GM23338 (cell line): ENCODE data around the gene ITPRIPL1.

Source experiments
- CREB1 ChIP-seq: fragments of 250-450 bp; sonication (Bioruptor Pico); IDR thresholded peaks from 2 replicates; pipeline ENCODE4 v1.5.0; 2020; ENCODE audit warnings: low read depth, mild to moderate bottlenecking, moderate library complexity
- EZH2 ChIP-seq: fragments of 200-600 bp; sonication (generic); IDR thresholded peaks from one replicate; pipeline ENCODE4 v1.8.0; 2017; ENCODE audit warnings: antibody characterized with exemption, mild to moderate bottlenecking, low read depth; ENCODE audit not compliant: unreplicated experiment
- EZH2phosphoT487 ChIP-seq: fragments of 200-600 bp; sonication (generic); IDR thresholded peaks from one replicate; pipeline ENCODE4 v1.8.1; 2018; ENCODE audit warnings: antibody characterized with exemption; ENCODE audit not compliant: unreplicated experiment
- POLR2AphosphoS5 ChIP-seq: IDR thresholded peaks from 2 replicates; pipeline ENCODE4 v1.6.1; 2016; ENCODE audit warnings: antibody characterized with exemption, low read depth
- STAT1 ChIP-seq: IDR thresholded peaks from one replicate; pipeline ENCODE4 v1.6.1; 2016; ENCODE audit warnings: antibody characterized with exemption; ENCODE audit not compliant: unreplicated experiment
- ZNF114 ChIP-seq: fragments of 250-450 bp; sonication (Bioruptor Pico); IDR thresholded peaks from 2 replicates; pipeline ENCODE4 v1.5.0; 2020; ENCODE audit warnings: mild to moderate bottlenecking, moderate library complexity
- TF ChIP-seq, protein P1 (sequence below): IDR thresholded peaks from one replicate; pipeline ENCODE4 v1.6.1; 2018; ENCODE audit warnings: antibody characterized with exemption; ENCODE audit not compliant: unreplicated experiment
- TF ChIP-seq, protein P2 (sequence below), 2 experiments: fragments of 200-600 bp in 1 of 2; sonication (generic) in 1 of 2; conservative IDR thresholded peaks; 2 replicates each; pipeline versions ENCODE4 v1.5.1 to v1.6.1; 2016 to 2017; ENCODE audit warnings: antibody characterized with exemption in 2 of 2, low read depth in 2 of 2, mild to moderate bottlenecking in 2 of 2, moderate library complexity in 1 of 2
- TF ChIP-seq, protein P3 (sequence below): fragments of 250-450 bp; sonication (Bioruptor Pico); IDR thresholded peaks from 2 replicates; pipeline ENCODE4 v1.5.0; 2020; ENCODE audit warnings: mild to moderate bottlenecking, moderate library complexity

DNA sequence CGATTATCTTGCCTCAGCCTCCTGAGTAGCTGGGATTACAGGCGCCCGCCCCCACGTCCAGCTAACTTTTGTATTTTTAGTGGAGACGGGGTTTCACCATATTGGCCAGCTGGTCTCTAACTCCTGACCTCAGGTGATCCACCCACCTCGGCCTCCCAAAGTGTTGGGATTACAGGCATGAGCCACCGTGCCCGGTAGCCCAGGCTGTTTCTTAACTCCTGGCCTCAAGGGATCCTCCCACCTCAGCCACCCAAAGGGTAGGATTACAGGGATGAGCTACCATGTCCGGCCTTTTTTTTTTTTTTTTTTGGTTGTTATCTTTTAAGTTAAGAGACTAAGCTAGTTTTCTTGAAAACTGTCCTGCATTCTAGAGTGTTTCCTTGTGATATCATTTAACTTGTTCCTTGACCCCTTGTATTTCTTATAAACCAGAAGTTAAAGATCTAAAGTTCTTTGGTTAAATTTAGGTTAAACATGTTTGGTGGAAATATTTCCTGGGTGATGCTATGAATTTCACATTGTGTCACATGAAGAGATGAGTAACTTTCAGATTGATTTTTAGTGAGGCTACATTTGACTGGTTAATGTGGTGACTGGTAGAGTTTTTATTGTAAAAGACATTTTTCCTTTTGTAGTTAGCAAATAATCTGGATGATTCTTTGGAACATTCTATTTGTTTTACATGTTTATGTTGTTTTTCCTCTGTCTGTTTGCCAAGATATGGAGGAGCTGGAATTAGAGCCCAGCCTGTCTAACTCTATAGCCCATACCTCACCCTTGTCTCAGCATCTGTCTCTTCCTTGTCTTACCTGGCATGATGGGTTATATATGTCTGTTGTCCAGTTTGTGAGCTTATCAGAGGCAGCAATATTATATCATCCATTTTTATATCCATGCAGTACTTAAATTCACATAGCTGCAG lies 15.6 kb downstream of the ITPRIPL1 start:
- no peak for TF ChIP-seq POLR2AphosphoS5
- TF ChIP-seq EZH2: no peak
- TF ChIP-seq, protein P1, sequence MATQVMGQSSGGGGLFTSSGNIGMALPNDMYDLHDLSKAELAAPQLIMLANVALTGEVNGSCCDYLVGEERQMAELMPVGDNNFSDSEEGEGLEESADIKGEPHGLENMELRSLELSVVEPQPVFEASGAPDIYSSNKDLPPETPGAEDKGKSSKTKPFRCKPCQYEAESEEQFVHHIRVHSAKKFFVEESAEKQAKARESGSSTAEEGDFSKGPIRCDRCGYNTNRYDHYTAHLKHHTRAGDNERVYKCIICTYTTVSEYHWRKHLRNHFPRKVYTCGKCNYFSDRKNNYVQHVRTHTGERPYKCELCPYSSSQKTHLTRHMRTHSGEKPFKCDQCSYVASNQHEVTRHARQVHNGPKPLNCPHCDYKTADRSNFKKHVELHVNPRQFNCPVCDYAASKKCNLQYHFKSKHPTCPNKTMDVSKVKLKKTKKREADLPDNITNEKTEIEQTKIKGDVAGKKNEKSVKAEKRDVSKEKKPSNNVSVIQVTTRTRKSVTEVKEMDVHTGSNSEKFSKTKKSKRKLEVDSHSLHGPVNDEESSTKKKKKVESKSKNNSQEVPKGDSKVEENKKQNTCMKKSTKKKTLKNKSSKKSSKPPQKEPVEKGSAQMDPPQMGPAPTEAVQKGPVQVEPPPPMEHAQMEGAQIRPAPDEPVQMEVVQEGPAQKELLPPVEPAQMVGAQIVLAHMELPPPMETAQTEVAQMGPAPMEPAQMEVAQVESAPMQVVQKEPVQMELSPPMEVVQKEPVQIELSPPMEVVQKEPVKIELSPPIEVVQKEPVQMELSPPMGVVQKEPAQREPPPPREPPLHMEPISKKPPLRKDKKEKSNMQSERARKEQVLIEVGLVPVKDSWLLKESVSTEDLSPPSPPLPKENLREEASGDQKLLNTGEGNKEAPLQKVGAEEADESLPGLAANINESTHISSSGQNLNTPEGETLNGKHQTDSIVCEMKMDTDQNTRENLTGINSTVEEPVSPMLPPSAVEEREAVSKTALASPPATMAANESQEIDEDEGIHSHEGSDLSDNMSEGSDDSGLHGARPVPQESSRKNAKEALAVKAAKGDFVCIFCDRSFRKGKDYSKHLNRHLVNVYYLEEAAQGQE: no peak
- TF ChIP-seq, protein P2, sequence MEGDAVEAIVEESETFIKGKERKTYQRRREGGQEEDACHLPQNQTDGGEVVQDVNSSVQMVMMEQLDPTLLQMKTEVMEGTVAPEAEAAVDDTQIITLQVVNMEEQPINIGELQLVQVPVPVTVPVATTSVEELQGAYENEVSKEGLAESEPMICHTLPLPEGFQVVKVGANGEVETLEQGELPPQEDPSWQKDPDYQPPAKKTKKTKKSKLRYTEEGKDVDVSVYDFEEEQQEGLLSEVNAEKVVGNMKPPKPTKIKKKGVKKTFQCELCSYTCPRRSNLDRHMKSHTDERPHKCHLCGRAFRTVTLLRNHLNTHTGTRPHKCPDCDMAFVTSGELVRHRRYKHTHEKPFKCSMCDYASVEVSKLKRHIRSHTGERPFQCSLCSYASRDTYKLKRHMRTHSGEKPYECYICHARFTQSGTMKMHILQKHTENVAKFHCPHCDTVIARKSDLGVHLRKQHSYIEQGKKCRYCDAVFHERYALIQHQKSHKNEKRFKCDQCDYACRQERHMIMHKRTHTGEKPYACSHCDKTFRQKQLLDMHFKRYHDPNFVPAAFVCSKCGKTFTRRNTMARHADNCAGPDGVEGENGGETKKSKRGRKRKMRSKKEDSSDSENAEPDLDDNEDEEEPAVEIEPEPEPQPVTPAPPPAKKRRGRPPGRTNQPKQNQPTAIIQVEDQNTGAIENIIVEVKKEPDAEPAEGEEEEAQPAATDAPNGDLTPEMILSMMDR (conservative IDR thresholded peaks at IDR 0.05; ENCODE audit: low read depth in 2 of 2): no peak
- TF ChIP-seq STAT1: no peak
- TF ChIP-seq, protein P3, sequence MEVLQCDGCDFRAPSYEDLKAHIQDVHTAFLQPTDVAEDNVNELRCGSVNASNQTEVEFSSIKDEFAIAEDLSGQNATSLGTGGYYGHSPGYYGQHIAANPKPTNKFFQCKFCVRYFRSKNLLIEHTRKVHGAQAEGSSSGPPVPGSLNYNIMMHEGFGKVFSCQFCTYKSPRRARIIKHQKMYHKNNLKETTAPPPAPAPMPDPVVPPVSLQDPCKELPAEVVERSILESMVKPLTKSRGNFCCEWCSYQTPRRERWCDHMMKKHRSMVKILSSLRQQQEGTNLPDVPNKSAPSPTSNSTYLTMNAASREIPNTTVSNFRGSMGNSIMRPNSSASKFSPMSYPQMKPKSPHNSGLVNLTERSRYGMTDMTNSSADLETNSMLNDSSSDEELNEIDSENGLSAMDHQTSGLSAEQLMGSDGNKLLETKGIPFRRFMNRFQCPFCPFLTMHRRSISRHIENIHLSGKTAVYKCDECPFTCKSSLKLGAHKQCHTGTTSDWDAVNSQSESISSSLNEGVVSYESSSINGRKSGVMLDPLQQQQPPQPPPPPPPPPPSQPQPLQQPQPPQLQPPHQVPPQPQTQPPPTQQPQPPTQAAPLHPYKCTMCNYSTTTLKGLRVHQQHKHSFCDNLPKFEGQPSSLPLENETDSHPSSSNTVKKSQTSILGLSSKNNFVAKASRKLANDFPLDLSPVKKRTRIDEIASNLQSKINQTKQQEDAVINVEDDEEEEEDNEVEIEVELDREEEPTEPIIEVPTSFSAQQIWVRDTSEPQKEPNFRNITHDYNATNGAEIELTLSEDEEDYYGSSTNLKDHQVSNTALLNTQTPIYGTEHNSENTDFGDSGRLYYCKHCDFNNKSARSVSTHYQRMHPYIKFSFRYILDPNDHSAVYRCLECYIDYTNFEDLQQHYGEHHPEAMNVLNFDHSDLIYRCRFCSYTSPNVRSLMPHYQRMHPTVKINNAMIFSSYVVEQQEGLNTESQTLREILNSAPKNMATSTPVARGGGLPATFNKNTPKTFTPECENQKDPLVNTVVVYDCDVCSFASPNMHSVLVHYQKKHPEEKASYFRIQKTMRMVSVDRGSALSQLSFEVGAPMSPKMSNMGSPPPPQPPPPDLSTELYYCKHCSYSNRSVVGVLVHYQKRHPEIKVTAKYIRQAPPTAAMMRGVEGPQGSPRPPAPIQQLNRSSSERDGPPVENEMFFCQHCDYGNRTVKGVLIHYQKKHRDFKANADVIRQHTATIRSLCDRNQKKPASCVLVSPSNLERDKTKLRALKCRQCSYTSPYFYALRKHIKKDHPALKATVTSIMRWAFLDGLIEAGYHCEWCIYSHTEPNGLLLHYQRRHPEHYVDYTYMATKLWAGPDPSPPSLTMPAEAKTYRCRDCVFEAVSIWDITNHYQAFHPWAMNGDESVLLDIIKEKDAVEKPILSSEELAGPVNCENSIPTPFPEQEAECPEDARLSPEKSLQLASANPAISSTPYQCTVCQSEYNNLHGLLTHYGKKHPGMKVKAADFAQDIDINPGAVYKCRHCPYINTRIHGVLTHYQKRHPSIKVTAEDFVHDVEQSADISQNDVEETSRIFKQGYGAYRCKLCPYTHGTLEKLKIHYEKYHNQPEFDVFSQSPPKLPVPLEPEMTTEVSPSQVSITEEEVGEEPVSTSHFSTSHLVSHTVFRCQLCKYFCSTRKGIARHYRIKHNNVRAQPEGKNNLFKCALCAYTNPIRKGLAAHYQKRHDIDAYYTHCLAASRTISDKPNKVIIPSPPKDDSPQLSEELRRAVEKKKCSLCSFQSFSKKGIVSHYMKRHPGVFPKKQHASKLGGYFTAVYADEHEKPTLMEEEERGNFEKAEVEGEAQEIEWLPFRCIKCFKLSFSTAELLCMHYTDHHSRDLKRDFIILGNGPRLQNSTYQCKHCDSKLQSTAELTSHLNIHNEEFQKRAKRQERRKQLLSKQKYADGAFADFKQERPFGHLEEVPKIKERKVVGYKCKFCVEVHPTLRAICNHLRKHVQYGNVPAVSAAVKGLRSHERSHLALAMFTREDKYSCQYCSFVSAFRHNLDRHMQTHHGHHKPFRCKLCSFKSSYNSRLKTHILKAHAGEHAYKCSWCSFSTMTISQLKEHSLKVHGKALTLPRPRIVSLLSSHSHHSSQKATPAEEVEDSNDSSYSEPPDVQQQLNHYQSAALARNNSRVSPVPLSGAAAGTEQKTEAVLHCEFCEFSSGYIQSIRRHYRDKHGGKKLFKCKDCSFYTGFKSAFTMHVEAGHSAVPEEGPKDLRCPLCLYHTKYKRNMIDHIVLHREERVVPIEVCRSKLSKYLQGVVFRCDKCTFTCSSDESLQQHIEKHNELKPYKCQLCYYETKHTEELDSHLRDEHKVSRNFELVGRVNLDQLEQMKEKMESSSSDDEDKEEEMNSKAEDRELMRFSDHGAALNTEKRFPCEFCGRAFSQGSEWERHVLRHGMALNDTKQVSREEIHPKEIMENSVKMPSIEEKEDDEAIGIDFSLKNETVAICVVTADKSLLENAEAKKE (CRISPR knock-in tag): no peak
- no peak for TF ChIP-seq EZH2phosphoT487
- TF ChIP-seq CREB1 (CRISPR knock-in tag): no peak
- no peak for TF ChIP-seq ZNF114
